Stimulated activated CD4-positive, alpha-beta T cell treated with anti-CD3 and anti-CD28 coated beads, Interleukin-12 subunit alpha, Interleukin-12 subunit beta, amount 100 ng/mL, for 4 hours (primary cell): ENCODE results near the gene TNFRSF9.

Experiments
- DNase-seq: peaks from one replicate; pipeline ENCODE4 v3.0.0-alpha.2; 2020

Gene TNFRSF9

GRCh38 chr1:7915826-7916500, 24.7 kb downstream of the TNFRSF9 start:
- peak; percentile 29 for DNase-seq

- DNase-seq, result no peak
Observed at GRCh38 chr1:7912743-7913557, 27.7 kb downstream of the TNFRSF9 start.

- no peak for DNase-seq
Observed at GRCh38 chr1:7912145-7912544, 28.5 kb downstream of the TNFRSF9 start.

DNA sequence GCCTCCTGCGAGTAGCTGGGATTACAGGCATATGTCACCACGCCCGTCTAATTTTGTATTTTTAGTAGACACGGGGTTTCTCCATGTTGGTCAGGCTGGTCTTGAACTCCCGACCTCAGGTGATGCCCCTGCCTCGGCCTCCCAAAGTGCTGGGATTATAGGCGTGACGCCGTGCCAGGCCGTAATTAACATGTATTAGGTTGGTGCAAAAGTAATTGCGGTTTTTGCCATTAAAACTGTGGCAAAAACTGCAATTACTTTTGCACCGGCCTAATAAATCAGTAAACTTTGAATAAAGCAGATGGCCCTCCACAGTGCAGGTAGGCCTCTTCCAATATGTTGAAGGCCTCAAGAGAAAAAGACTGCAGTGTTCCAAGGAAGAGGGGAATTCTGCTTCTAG, 35.4 kb downstream of the TNFRSF9 start:
- no peak for DNase-seq

GRCh38 chr1:7902478-7903085, 38.1 kb downstream of the TNFRSF9 start:
- DNase-seq, result peak; percentile 45

GRCh38 chr1:7899741-7900140, 40.9 kb downstream of the TNFRSF9 start:
- DNase-seq, result no peak

DNA sequence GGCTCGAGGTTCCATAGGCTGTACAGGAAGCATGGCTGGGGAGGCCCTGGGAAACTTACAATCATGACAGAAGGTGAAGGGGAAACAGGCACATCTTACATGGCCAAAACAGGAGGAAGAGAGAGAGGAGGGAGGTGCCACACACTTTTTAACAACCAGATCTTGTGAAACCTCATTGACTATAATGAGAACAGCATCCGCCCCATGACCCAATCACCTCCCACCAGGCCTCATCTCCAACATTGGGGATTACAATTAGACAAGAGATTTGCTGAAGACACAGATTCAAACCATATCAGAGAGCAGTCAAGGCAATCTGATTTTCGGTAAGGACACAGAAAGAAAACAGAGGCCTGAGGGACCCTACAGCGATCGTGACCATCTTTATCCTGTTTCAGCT, 41.7 kb downstream of the TNFRSF9 start:
- DNase-seq, result no peak

GRCh38 chr1:7896994-7897393, 43.6 kb downstream of the TNFRSF9 start:
- DNase-seq, result no peak

GRCh38 chr1:7893529-7894180, 47.0 kb downstream of the TNFRSF9 start:
- DNase-seq, result no peak

GRCh38 chr1:7891804-7892203, 48.8 kb downstream of the TNFRSF9 start:
- DNase-seq, result no peak

GRCh38 chr1:7890853-7891252, 49.8 kb downstream of the TNFRSF9 start:
- DNase-seq, result no peak

- DNase-seq, result no peak
Observed at GRCh38 chr1:7888248-7889081, 52.2 kb downstream of the TNFRSF9 start.

- DNase-seq, result no peak
Observed at GRCh38 chr1:7886405-7886745, 54.3 kb downstream of the TNFRSF9 start.

DNA sequence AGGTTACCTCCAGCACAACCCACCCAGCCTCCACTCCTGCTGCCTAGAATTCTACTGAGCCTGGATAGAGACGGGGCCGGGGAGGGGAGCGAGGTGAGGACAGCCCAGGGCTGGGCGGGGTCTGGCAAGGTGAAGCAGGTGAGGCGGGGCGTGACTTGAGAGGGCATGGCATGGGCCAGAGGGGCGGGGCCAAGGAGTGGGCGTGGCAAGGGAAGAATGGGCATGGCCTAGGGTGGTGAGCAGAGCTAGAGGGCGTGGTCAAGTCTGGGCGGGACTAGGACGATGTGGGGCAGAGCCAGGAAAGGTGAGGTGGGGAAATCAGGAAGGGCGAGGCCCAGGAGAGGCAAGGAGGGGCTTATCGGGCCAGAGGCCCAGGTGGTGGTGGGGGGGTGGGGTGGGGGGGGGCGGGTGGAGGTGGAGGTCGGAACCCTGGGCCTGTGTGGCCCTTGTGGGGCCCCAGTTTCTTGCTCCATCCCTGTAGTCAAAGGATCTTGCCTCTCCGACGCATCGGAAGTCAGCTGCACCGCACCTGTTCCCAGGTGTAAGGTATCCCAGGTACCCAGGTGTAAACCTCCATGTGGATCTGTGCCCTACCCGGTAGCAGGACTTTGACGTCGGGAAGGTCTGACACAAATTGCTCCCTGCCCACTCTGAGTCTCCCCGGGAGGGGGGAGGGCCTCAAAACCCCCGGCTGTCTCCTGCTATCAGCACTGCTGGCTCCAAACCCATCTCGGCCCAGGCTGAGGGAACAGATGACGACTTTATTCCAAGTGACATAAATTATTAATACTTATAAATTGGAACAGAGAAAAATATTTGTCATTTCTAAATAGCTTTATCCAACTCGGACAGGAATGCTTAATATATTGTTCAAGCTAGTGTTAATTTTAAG, 54.9 kb downstream of the TNFRSF9 start:
- peak; percentile 3 for DNase-seq

- no peak for DNase-seq
Observed at GRCh38 chr1:7884757-7885156, 55.9 kb downstream of the TNFRSF9 start.

DNA sequence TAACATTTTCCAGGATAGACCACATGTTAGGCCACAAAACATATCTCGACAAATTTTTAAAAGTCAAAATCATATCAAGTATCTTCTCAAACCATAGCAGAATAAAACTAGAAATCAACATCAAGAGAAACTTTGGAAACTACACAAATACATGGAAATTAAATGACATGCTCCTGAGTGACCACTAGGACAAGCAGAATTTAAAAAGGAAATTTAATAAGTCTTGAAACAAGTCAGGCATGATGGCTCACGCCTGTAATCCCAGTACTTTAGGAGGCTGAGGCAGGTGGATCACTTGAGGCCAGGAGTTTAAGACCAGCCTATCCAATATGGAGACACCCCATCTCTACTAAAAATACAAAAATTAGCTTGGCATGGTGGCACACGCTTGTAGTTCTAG, 61.4 kb downstream of the TNFRSF9 start:
- no peak for DNase-seq

- DNase-seq, result no peak
Observed at GRCh38 chr1:7878027-7878426, 62.6 kb downstream of the TNFRSF9 start.

- DNase-seq, result no peak
Observed at GRCh38 chr1:7873801-7874795, 66.5 kb downstream of the TNFRSF9 start.

- DNase-seq, result no peak
Observed at GRCh38 chr1:7871136-7871535, 69.5 kb downstream of the TNFRSF9 start.
